HCT116 (cell line): ENCODE data around the gene SYNE1. TPM values are rescaled to one million over a fixed set of nuclear protein-coding genes. Genes with fewer than 3 reads are reported as not detected.

ENCODE experiments used
- ATAC-seq: fragments of 200-7000 bp; cut with Tn5 transposase; 2 replicates; pipeline ENCODE4 v1.9.1; 2020; ENCODE audit warnings: mild to moderate bottlenecking, moderate library complexity
- BruUV-seq: library from RNA; stranded (reverse); fragments of 400-500 nt; replicated peaks from 2 replicates; lab custom pipeline; 2021; lab: Mats Ljungman, UMichigan
- CTCF ChIA-PET: fragments of 300-600 bp; sonication (Branson Sonifier 250); formaldehyde crosslinking; loops from one replicate; lab custom pipeline; 2021; ENCODE audit warnings: antibody characterized with exemption; lab: Charles Lee
- POLR2A ChIA-PET: fragments of 300-600, 350-600 bp; sonication (Branson Sonifier 250); formaldehyde crosslinking; loops from one replicate; lab custom pipeline; 2021; ENCODE audit warnings: antibody characterized with exemption; lab: Charles Lee
- RAD21 ChIA-PET, 2 experiments: fragments of 300-600 bp; sonication (Branson Sonifier 250); formaldehyde crosslinking; loops; one replicate each; lab custom pipeline; 2023; ENCODE audit warnings: low total read pairs in 2 of 2; ENCODE audit not compliant: uncharacterized antibody in 2 of 2, unreplicated experiment in 2 of 2, low non-redundant PET in 1 of 2; lab: Charles Lee
- DNase-seq: peaks from one replicate; pipeline ENCODE4 v3.0.0-alpha.2; 2010; ENCODE audit warnings: low read depth, low spot score
- H2AFZ ChIP-seq: fragments of 200-600 bp; shearing (Covaris generic), sonication (generic); 2 replicates; pipeline ENCODE4 v1.6.1; 2017; ENCODE audit warnings: low read depth, mixed run types, mixed read lengths, antibody characterized with exemption, low read length; ENCODE audit not compliant: poor library complexity, severe bottlenecking
- H3K27ac ChIP-seq: 2 replicates; pipeline ENCODE4 v1.5.1; 2012; ENCODE audit warnings: low read depth, low read length
- H3K27me3 ChIP-seq: fragments of 200-600 bp; sonication (generic); 2 replicates; pipeline ENCODE4 v1.6.1; 2016; ENCODE audit warnings: mixed run types, low read length, mixed read lengths; ENCODE audit not compliant: insufficient read depth
- H3K36me3 ChIP-seq, 2 experiments: fragments of 200-500 bp in 1 of 2; fragments of 200-600 bp in 1 of 2; sonication (Bioruptor generic) in 1 of 2; sonication (generic) in 1 of 2; 2 replicates each; pipeline versions ENCODE4 v1.5.1 to v1.6.1; 2014 to 2016; ENCODE audit warnings: low read length in 2 of 2, inconsistent platforms in 1 of 2, mixed read lengths in 1 of 2, mixed run types in 1 of 2; ENCODE audit not compliant: insufficient read depth in 2 of 2, control insufficient read depth in 1 of 2
- H3K4me1 ChIP-seq, 2 experiments: fragments of 200-600 bp in 1 of 2; sonication (generic) in 1 of 2; 2 replicates each; pipeline versions ENCODE4 v1.5.1 to v1.6.1; 2012 to 2017; ENCODE audit warnings: low read length in 2 of 2, inconsistent platforms in 1 of 2, mild to moderate bottlenecking in 1 of 2, mixed read lengths in 1 of 2, mixed run types in 1 of 2, moderate library complexity in 1 of 2; ENCODE audit not compliant: insufficient read depth in 2 of 2, control insufficient read depth in 1 of 2
- H3K4me2 ChIP-seq: fragments of 200-600 bp; sonication (generic); 2 replicates; pipeline ENCODE4 v1.6.1; 2017; ENCODE audit warnings: mixed run types, low read length, mixed read lengths
- H3K4me3 ChIP-seq, 2 experiments: fragments of 200-600 bp in 1 of 2; sonication (generic) in 1 of 2; replicated peaks in 1 of 2; 2 replicates each; pipeline ENCODE4 v1.5.1; 2011 to 2016; ENCODE audit warnings: low read length in 2 of 2, control low read depth in 1 of 2, low read depth in 1 of 2, mild to moderate bottlenecking in 1 of 2, mixed read lengths in 1 of 2, mixed run types in 1 of 2
- H3K79me2 ChIP-seq: fragments of 200-600 bp; sonication (generic); 2 replicates; pipeline ENCODE4 v1.6.1; 2017; ENCODE audit warnings: mild to moderate bottlenecking, mixed run types, low read length, moderate library complexity, mixed read lengths; ENCODE audit not compliant: insufficient read depth
- H3K9ac ChIP-seq: fragments of 200-600 bp; sonication (generic); 2 replicates; pipeline ENCODE4 v1.6.1; 2016; ENCODE audit warnings: low read length, mixed read lengths
- H3K9me2 ChIP-seq: fragments of 200-600 bp; sonication (generic), shearing (Covaris generic); 2 replicates; pipeline ENCODE4 v1.6.1; 2017; ENCODE audit warnings: mixed run types, mild to moderate bottlenecking, moderate library complexity; ENCODE audit not compliant: insufficient read depth
- H3K9me3 ChIP-seq, 2 experiments: fragments of 200-500 bp in 1 of 2; fragments of 200-600 bp in 1 of 2; sonication (Bioruptor generic) in 1 of 2; sonication (generic) in 1 of 2; 2 replicates each; pipeline ENCODE4 v1.6.1; 2014 to 2017; ENCODE audit warnings: low read length in 2 of 2, mixed read lengths in 2 of 2, inconsistent platforms in 1 of 2, low read depth in 1 of 2, mild to moderate bottlenecking in 1 of 2, mixed run types in 1 of 2, moderate library complexity in 1 of 2; ENCODE audit not compliant: control insufficient read depth in 1 of 2, insufficient read depth in 1 of 2
- H4K20me1 ChIP-seq: fragments of 200-600 bp; sonication (generic), shearing (Covaris generic); 2 replicates; pipeline ENCODE4 v1.6.1; 2017; ENCODE audit warnings: mixed run types, mild to moderate bottlenecking, moderate library complexity; ENCODE audit not compliant: insufficient read depth
- CEBPB ChIP-seq: IDR thresholded peaks from 2 replicates; pipeline ENCODE4 v1.6.1; 2012; ENCODE audit warnings: low read depth
- EZH2phosphoT487 ChIP-seq: fragments of 200-600 bp; IDR thresholded peaks from 2 replicates; pipeline ENCODE4 v1.6.1; 2018; ENCODE audit warnings: antibody characterized with exemption, borderline replicate concordance
- POLR2AphosphoS5 ChIP-seq: IDR thresholded peaks from 2 replicates; pipeline ENCODE4 v1.6.1; 2011; ENCODE audit warnings: mild to moderate bottlenecking, low read depth, low read length, moderate library complexity
- RAD21 ChIP-seq: IDR thresholded peaks from 2 replicates; pipeline ENCODE4 v1.6.1; 2012; ENCODE audit warnings: low read depth, mild to moderate bottlenecking
- intact Hi-C: fragments of 100-400 bp; cut with micrococcal nuclease; formaldehyde crosslinking; loops from 2 replicates; pipeline ENCODE4 v1.10.0; 2022
- total RNA-seq: library from RNA; stranded (reverse); gene quantifications from one replicate; pipeline ENCODE4 v1.2.1, GENCODE V29; 2021; ENCODE audit not compliant: unreplicated experiment
- TF ChIP-seq, protein P1 (sequence below): IDR thresholded peaks from 2 replicates; pipeline ENCODE4 v1.6.1; 2011; ENCODE audit warnings: mild to moderate bottlenecking, low read length, moderate library complexity; ENCODE audit not compliant: insufficient replicate concordance; ENCODE audit errors: extremely low read depth
- TF ChIP-seq, protein P2 (sequence below), 3 experiments: fragments of 200-600 bp in 1 of 3; sonication (generic) in 1 of 3; IDR thresholded peaks in 2 of 3; conservative IDR thresholded peaks in 1 of 3; 2 replicates each; pipeline ENCODE4 v1.5.1; 2012 to 2017; ENCODE audit warnings: low read depth in 2 of 3, low read length in 2 of 3, antibody characterized with exemption in 1 of 3, borderline replicate concordance in 1 of 3, control low read depth in 1 of 3, mild to moderate bottlenecking in 1 of 3, mixed read lengths in 1 of 3, mixed run types in 1 of 3, moderate library complexity in 1 of 3; ENCODE audit not compliant: insufficient read depth in 1 of 3

Gene SYNE1
- total RNA-seq, 1 experiment from 2014 or later = 5.4 TPM

- no peak overlapping the region for H3K4me3 ChIP-seq
- H3K9me3 ChIP-seq = no peaks in the 10 kb centered on the region
- no peaks in the 10 kb centered on the region for H3K27me3 ChIP-seq
- ChIA-PET CTCF (interaction anchor here (0.7 to 1.7 kb wide), 6 partner anchors 27 to 516 kb away, joined by 3 to 8 read pairs (median 4); no protein-coding TSS in a partner anchor), RAD21 (no interaction called here), POLR2A (no interaction called here)
- no peaks in the 10 kb centered on the region for H3K4me1 ChIP-seq
- peak; percentile 81 for ATAC-seq
- no peaks in the 10 kb centered on the region for H4K20me1 ChIP-seq
- no peaks in the 10 kb centered on the region for H3K36me3 ChIP-seq
- H3K9ac ChIP-seq = no peak overlapping the region
- no peaks in the 10 kb centered on the region for H3K9me2 ChIP-seq
- no peak overlapping the region for H3K27ac ChIP-seq
- H3K4me2 ChIP-seq = no peak overlapping the region
- no peaks in the 10 kb centered on the region for H3K79me2 ChIP-seq
- no TSS peak for BruUV-seq
- H2AFZ ChIP-seq = peak overlapping the region; percentile 60
- TF ChIP-seq EZH2phosphoT487 = no peak
- TF ChIP-seq, protein P1, sequence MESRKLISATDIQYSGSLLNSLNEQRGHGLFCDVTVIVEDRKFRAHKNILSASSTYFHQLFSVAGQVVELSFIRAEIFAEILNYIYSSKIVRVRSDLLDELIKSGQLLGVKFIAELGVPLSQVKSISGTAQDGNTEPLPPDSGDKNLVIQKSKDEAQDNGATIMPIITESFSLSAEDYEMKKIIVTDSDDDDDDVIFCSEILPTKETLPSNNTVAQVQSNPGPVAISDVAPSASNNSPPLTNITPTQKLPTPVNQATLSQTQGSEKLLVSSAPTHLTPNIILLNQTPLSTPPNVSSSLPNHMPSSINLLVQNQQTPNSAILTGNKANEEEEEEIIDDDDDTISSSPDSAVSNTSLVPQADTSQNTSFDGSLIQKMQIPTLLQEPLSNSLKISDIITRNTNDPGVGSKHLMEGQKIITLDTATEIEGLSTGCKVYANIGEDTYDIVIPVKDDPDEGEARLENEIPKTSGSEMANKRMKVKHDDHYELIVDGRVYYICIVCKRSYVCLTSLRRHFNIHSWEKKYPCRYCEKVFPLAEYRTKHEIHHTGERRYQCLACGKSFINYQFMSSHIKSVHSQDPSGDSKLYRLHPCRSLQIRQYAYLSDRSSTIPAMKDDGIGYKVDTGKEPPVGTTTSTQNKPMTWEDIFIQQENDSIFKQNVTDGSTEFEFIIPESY = no peak
- no peak for TF ChIP-seq POLR2AphosphoS5
- TF ChIP-seq, protein P2, sequence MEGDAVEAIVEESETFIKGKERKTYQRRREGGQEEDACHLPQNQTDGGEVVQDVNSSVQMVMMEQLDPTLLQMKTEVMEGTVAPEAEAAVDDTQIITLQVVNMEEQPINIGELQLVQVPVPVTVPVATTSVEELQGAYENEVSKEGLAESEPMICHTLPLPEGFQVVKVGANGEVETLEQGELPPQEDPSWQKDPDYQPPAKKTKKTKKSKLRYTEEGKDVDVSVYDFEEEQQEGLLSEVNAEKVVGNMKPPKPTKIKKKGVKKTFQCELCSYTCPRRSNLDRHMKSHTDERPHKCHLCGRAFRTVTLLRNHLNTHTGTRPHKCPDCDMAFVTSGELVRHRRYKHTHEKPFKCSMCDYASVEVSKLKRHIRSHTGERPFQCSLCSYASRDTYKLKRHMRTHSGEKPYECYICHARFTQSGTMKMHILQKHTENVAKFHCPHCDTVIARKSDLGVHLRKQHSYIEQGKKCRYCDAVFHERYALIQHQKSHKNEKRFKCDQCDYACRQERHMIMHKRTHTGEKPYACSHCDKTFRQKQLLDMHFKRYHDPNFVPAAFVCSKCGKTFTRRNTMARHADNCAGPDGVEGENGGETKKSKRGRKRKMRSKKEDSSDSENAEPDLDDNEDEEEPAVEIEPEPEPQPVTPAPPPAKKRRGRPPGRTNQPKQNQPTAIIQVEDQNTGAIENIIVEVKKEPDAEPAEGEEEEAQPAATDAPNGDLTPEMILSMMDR (IDR thresholded peaks at IDR 0.05 in 2 of 3, conservative IDR thresholded peaks at IDR 0.05 in 1 of 3; ENCODE audit: borderline replicate concordance in 1 of 3, insufficient read depth in 1 of 3, low read depth in 2 of 3, low read length in 2 of 3) = peak; percentile 9 to 63 (median 52); a peak in 5 of 6 replicates
- peak; percentile 72 for TF ChIP-seq RAD21
- TF ChIP-seq CEBPB = 0 out of 2 replicates have a peak, but pooled peaks have one; percentile 21
- intact Hi-C loops = loop anchor here (1.0 to 10.0 kb wide), 4 partner anchors 118 to 395 kb away; no protein-coding TSS in a partner anchor
- peak; percentile 33 for DNase-seq
These were observed 32.7 kb upstream of the SYNE1 start for GRCh38 chr6:152669895-152670294.
